PC-3 (cell line): ENCODE data around the gene DBNDD2. TPM values are rescaled to one million over a fixed set of nuclear protein-coding genes. Genes with fewer than 3 reads are reported as not detected.
A peak's percentile ranks its signal among the peaks of the same experiment; 100 is the strongest.

Experiments used
- ATAC-seq: fragments of 200-7000 bp; cut with Tn5 transposase; 2 replicates; pipeline ENCODE4 v1.9.1; 2020; ENCODE audit warnings: mild to moderate bottlenecking, moderate library complexity
- BruUV-seq: library from RNA; stranded (reverse); fragments of 400-500 nt; replicated peaks from 2 replicates; lab custom pipeline; 2021; lab: Mats Ljungman, UMichigan
- CTCF ChIA-PET: fragments of 300-600 bp; sonication (Branson Sonifier 250); formaldehyde crosslinking; loops from one replicate; lab custom pipeline; 2022; ENCODE audit warnings: antibody characterized with exemption; lab: Charles Lee
- POLR2A ChIA-PET: fragments of 300-600 bp; sonication (Branson Sonifier 250); formaldehyde crosslinking; loops from one replicate; lab custom pipeline; 2022; ENCODE audit warnings: antibody characterized with exemption; ENCODE audit not compliant: unreplicated experiment; lab: Charles Lee
- DNase-seq: peaks from one replicate; pipeline ENCODE4 v3.0.0-alpha.2; 2015
- H2AFZ ChIP-seq: fragments of 300-600 bp; sonication (generic); 2 replicates; pipeline ENCODE4 v1.6.0; 2016; ENCODE audit warnings: antibody characterized with exemption, low read length
- H3F3A ChIP-seq: fragments of 300-600 bp; sonication (generic); one replicate; pipeline ENCODE4 v1.6.0; 2017; ENCODE audit warnings: antibody characterized with exemption, low read length, control low read depth, mild to moderate bottlenecking; ENCODE audit not compliant: unreplicated experiment
- H3K27ac ChIP-seq: fragments of 300-600 bp; sonication (generic); 2 replicates; pipeline ENCODE4 v1.5.1; 2016; ENCODE audit warnings: mild to moderate bottlenecking, low read length
- H3K27me3 ChIP-seq: fragments of 300-600 bp; sonication (generic); 2 replicates; pipeline ENCODE4 v1.6.1; 2016; ENCODE audit warnings: low read length, mixed read lengths
- H3K36me3 ChIP-seq: fragments of 300-600 bp; sonication (generic); 2 replicates; pipeline ENCODE4 v1.6.1; 2016; ENCODE audit warnings: low read depth, mixed run types, low read length, mixed read lengths
- H3K4me1 ChIP-seq: fragments of 300-600 bp; sonication (generic); 2 replicates; pipeline ENCODE4 v1.5.1; 2016; ENCODE audit warnings: low read length; ENCODE audit not compliant: insufficient read depth
- H3K4me2 ChIP-seq: fragments of 300-600 bp; sonication (generic); 2 replicates; pipeline ENCODE4 v1.6.0; 2016; ENCODE audit warnings: low read length
- H3K4me3 ChIP-seq: fragments of 300-600 bp; sonication (generic); 2 replicates; pipeline ENCODE4 v1.5.1; 2016; ENCODE audit warnings: mild to moderate bottlenecking, low read length, mixed read lengths
- H3K79me2 ChIP-seq: fragments of 300-600 bp; sonication (generic); 2 replicates; pipeline ENCODE4 v1.6.1; 2017; ENCODE audit warnings: low read length, mixed read lengths
- H3K9ac ChIP-seq: fragments of 300-600 bp; sonication (generic); 2 replicates; pipeline ENCODE4 v1.6.0; 2016; ENCODE audit warnings: mild to moderate bottlenecking, low read length
- H3K9me2 ChIP-seq: fragments of 300-600 bp; sonication (generic); replicated peaks from 2 replicates; pipeline ENCODE4 v1.6.1; 2016; ENCODE audit warnings: mixed run types, low read length, mixed read lengths
- H3K9me3 ChIP-seq: fragments of 300-600 bp; sonication (generic); 2 replicates; pipeline ENCODE4 v1.6.1; 2016; ENCODE audit warnings: low read length, mixed read lengths
- H4K20me1 ChIP-seq: fragments of 300-600 bp; sonication (generic); 2 replicates; pipeline ENCODE4 v1.6.1; 2016; ENCODE audit warnings: low read length, mixed read lengths
- CTCF ChIP-seq: fragments of 300-600 bp; sonication (generic); conservative IDR thresholded peaks from 2 replicates; pipeline ENCODE4 v1.5.1; 2017; ENCODE audit warnings: antibody characterized with exemption, low read depth, mild to moderate bottlenecking, low read length
- EZH2 ChIP-seq: fragments of 300-600 bp; sonication (generic); IDR thresholded peaks from one replicate; pipeline ENCODE4 v1.6.1; 2017; ENCODE audit warnings: antibody characterized with exemption, mild to moderate bottlenecking, low read length; ENCODE audit not compliant: unreplicated experiment
- EZH2phosphoT487 ChIP-seq: fragments of 300-600 bp; sonication (generic); IDR thresholded peaks from 2 replicates; pipeline ENCODE4 v1.6.1; 2018; ENCODE audit warnings: mild to moderate bottlenecking, antibody characterized with exemption, low read length, borderline replicate concordance
- intact Hi-C: fragments of 100-400 bp; cut with micrococcal nuclease; formaldehyde crosslinking; loops from 2 replicates; pipeline ENCODE4 v1.9.0; 2023
- total RNA-seq: library from RNA; depleted of rRNA; stranded (reverse); fragments of >200 nt; gene quantifications from 2 replicates; pipeline ENCODE4 v1.2.3, GENCODE V29; 2014

Gene DBNDD2
- total RNA-seq, 1 experiment from 2014 or later = 8.5 TPM

- no peaks in the 10 kb centered on the region for H3K9me2 ChIP-seq
- no peaks in the 10 kb centered on the region for H3F3A ChIP-seq
- no peak for ATAC-seq
- H3K4me1 ChIP-seq = no peaks in the 10 kb centered on the region
- ChIA-PET CTCF (no interaction called here), POLR2A (no interaction called here)
- no peak overlapping the region for H3K27ac ChIP-seq
- H3K9ac ChIP-seq = no peak overlapping the region
- H2AFZ ChIP-seq = no peak overlapping the region
- intact Hi-C loops = no loop called here
- no peaks in the 10 kb centered on the region for H4K20me1 ChIP-seq
- no peak overlapping the region for H3K4me2 ChIP-seq
- H3K27me3 ChIP-seq = no peaks in the 10 kb centered on the region
- no peak overlapping the region for H3K4me3 ChIP-seq
- H3K9me3 ChIP-seq = no peaks in the 10 kb centered on the region
- TF ChIP-seq CTCF (no peak), EZH2 (no peak), EZH2phosphoT487 (no peak)
- no TSS peak for BruUV-seq
- H3K79me2 ChIP-seq = no peaks in the 10 kb centered on the region
- peaks cover 35% of the 10 kb centered on the region for H3K36me3 ChIP-seq
- DNase-seq = no peak
Observed at GRCh38 chr20:45426320-45427016, 18.4 kb downstream of the DBNDD2 start.

DNA sequence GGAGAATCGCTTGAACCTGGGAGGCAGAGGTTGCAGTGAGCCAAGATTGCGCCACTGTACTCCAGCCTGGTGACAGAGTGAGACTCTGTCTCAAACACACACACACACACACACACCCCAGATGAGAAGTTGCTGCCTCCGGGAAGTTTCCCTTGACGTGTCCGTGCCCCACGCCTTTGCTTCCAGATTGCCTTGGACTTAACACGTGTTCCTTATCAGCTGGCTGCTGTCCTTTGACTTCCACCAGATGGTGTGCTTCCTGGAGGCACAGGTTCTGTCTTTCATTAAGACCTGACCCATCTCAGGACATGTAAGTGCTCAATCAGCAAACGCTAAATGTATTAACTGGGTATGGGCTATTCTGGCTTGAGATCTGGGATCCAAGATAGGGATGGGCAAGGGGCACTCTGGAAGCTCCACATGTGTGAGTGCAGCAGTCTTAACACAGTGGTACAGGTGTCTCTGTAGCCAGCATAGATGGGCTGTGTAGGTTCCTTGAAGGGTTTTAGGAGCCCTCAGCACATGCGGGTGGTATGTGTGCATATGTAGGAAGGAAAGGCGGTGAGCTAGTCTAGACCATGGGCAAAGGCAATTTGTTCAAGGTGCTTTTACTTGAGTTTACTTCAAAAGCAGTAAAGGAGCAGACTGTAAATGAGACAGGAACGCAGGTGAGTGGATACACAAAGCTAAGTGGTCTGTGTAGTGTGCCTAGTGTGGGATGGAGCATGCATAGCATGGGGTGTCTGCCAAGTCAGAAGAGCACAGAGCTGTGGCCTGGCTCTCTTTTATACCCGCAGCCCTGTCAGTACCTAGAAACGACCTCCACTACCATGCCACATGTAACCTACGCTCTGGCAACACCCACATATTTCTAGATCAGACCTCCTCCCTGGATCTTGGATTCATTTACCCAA is 19.4 kb downstream of the DBNDD2 start:
- Histone ChIP-seq H3K79me2 (no peaks in the 10 kb centered on the region), H3K9ac (no peak overlapping the region), H3K9me3 (no peaks in the 10 kb centered on the region), H4K20me1 (no peaks in the 10 kb centered on the region), H2AFZ (no peak overlapping the region), H3K9me2 (no peaks in the 10 kb centered on the region), H3K4me1 (no peaks in the 10 kb centered on the region), H3K4me2 (no peak overlapping the region), H3K27me3 (no peaks in the 10 kb centered on the region), H3F3A (no peaks in the 10 kb centered on the region), H3K36me3 (peaks cover 26% of the 10 kb centered on the region), H3K27ac (no peak overlapping the region), H3K4me3 (no peak overlapping the region)
- ATAC-seq (no peak), DNase-seq (no peak)
- ChIA-PET CTCF (no interaction called here), POLR2A (no interaction called here)
- TSS peak; percentile 6 for BruUV-seq
- intact Hi-C loops = no loop called here
- TF ChIP-seq EZH2 (no peak), EZH2phosphoT487 (no peak), CTCF (no peak)
